Neuronal stem cell (in vitro differentiated cells): ENCODE measurements around the gene HNRNPLL.

Experiments used
- DNase-seq: peaks from one replicate; pipeline ENCODE4 v3.0.0-alpha.2; 2013; ENCODE audit warnings: low spot score
- H2AFZ ChIP-seq: one replicate; pipeline ENCODE4 v1.6.1; 2013; ENCODE audit warnings: mild to moderate bottlenecking, low read length, inconsistent platforms
- H2AK5ac ChIP-seq: 2 replicates; pipeline ENCODE4 v1.6.1; 2013; ENCODE audit warnings: low read depth, mild to moderate bottlenecking, inconsistent platforms, low read length, moderate library complexity, mixed read lengths
- H2BK120ac ChIP-seq: 2 replicates; pipeline ENCODE4 v1.6.1; 2013; ENCODE audit warnings: low read depth, mild to moderate bottlenecking, inconsistent platforms, low read length, moderate library complexity, mixed read lengths
- H2BK12ac ChIP-seq: one replicate; pipeline ENCODE4 v1.6.1; 2013; ENCODE audit warnings: low read length, inconsistent platforms
- H2BK15ac ChIP-seq: 2 replicates; pipeline ENCODE4 v1.6.1; 2013; ENCODE audit warnings: mild to moderate bottlenecking, low read length, inconsistent platforms, mixed read lengths
- H2BK5ac ChIP-seq: one replicate; pipeline ENCODE4 v1.6.1; 2013; ENCODE audit warnings: inconsistent platforms, mild to moderate bottlenecking, low read length, moderate library complexity
- H3K14ac ChIP-seq: one replicate; pipeline ENCODE4 v1.6.1; 2013; ENCODE audit warnings: low read length, inconsistent platforms
- H3K18ac ChIP-seq: 2 replicates; pipeline ENCODE4 v1.6.1; 2013; ENCODE audit warnings: low read length, inconsistent platforms
- H3K23ac ChIP-seq: 2 replicates; pipeline ENCODE4 v1.6.1; 2013; ENCODE audit warnings: low read depth, mild to moderate bottlenecking, mixed read lengths, low read length, inconsistent platforms; ENCODE audit not compliant: poor library complexity
- H3K27ac ChIP-seq: replicated peaks from 3 replicates; pipeline ENCODE4 v1.5.1; 2013; ENCODE audit warnings: low read length, inconsistent platforms
- H3K27me3 ChIP-seq, 3 experiments: 2 replicates each; pipeline ENCODE4 v1.6.1; 2013; ENCODE audit warnings: low read length in 3 of 3, mild to moderate bottlenecking in 2 of 3, inconsistent platforms in 1 of 3, low read depth in 1 of 3, mixed read lengths in 1 of 3, moderate library complexity in 1 of 3; ENCODE audit not compliant: control insufficient read depth in 3 of 3, insufficient read depth in 3 of 3
- H3K36me3 ChIP-seq, 2 donors: replicated peaks in 1 of 2; 2 replicates each; pipeline ENCODE4 v1.6.1; 2013; ENCODE audit warnings: low read length in 2 of 2; ENCODE audit not compliant: control insufficient read depth in 2 of 2, insufficient read depth in 2 of 2
- H3K4ac ChIP-seq: 2 replicates; pipeline ENCODE4 v1.6.1; 2013; ENCODE audit warnings: inconsistent platforms, mild to moderate bottlenecking, low read length, moderate library complexity
- H3K4me1 ChIP-seq, 2 donors: 1 replicate in 1 of 2; 2 replicates in 1 of 2; pipeline ENCODE4 v1.6.1; 2013; ENCODE audit warnings: low read length in 2 of 2, low read depth in 1 of 2; ENCODE audit not compliant: control insufficient read depth in 2 of 2, insufficient read depth in 1 of 2
- H3K4me2 ChIP-seq: one replicate; pipeline ENCODE4 v1.6.1; 2013; ENCODE audit warnings: mild to moderate bottlenecking, low read length, inconsistent platforms; ENCODE audit not compliant: insufficient read depth, poor library complexity, severe bottlenecking
- H3K4me3 ChIP-seq, 2 donors: 2 replicates each; pipeline ENCODE4 v1.5.1; 2013; ENCODE audit warnings: low read length in 2 of 2, mild to moderate bottlenecking in 2 of 2, inconsistent platforms in 1 of 2, moderate library complexity in 1 of 2
- H3K79me1 ChIP-seq: one replicate; pipeline ENCODE4 v1.6.1; 2013; ENCODE audit warnings: low read depth, mild to moderate bottlenecking, inconsistent platforms, low read length, moderate library complexity
- H3K9ac ChIP-seq: one replicate; pipeline ENCODE4 v1.6.1; 2013; ENCODE audit warnings: mild to moderate bottlenecking, low read depth, low read length, inconsistent platforms; ENCODE audit not compliant: poor library complexity
- H3K9me3 ChIP-seq, 2 donors: replicated peaks in 1 of 2; 2 replicates each; pipeline versions ENCODE3 to v1.6.1; 2013; ENCODE audit warnings: low read length in 2 of 2, mild to moderate bottlenecking in 2 of 2, inconsistent platforms in 1 of 2, low read depth in 1 of 2, mixed read lengths in 1 of 2, moderate library complexity in 1 of 2; ENCODE audit not compliant: control insufficient read depth in 2 of 2, insufficient read depth in 1 of 2
- H4K8ac ChIP-seq: one replicate; pipeline ENCODE4 v1.6.1; 2013; ENCODE audit warnings: low read depth, mild to moderate bottlenecking, inconsistent platforms, low read length, moderate library complexity
- H4K91ac ChIP-seq: one replicate; pipeline ENCODE4 v1.6.1; 2013; ENCODE audit warnings: low read length, low read depth, mild to moderate bottlenecking, inconsistent platforms; ENCODE audit not compliant: poor library complexity
- WGBS, 2 donors: extraction: QIAGEN DNeasy Blood & Tissue Kit; methylation state at CpG; one replicate each; pipeline ENCODE4 v1.1.7; 2013; ENCODE audit warnings: missing lambda C conversion rate in 2 of 2, mixed read lengths in 1 of 2; ENCODE audit not compliant: insufficient read length in 2 of 2, insufficient replicate concordance in 1 of 2; ENCODE audit errors: extremely low coverage in 2 of 2; 5-methylcytosine and 5-hydroxymethylcytosine counted together

Gene HNRNPLL

GRCh38 chr2:38516122-38516521 lies 86.6 kb downstream of the HNRNPLL start:
- Histone ChIP-seq H3K27me3 (peaks cover 0 to 6% (median 0%) of the 10 kb centered on the region in 3 experiments), H2BK15ac (no peak overlapping the region), H3K79me1 (no peaks in the 10 kb centered on the region), H3K4me1 (no peaks in the 10 kb centered on the region), H4K8ac (no peak overlapping the region), H4K91ac (no peak overlapping the region), H3K23ac (no peak overlapping the region), H2BK12ac (no peak overlapping the region), H3K14ac (no peak overlapping the region), H3K4me2 (no peak overlapping the region), H3K9me3 (no peaks in the 10 kb centered on the region), H3K36me3 (no peaks in the 10 kb centered on the region), H3K27ac (no peak overlapping the region), H3K4ac (no peak overlapping the region), H2BK5ac (no peak overlapping the region), H3K9ac (no peak overlapping the region), H2BK120ac (no peak overlapping the region), H3K4me3 (no peak overlapping the region), H3K18ac (no peak overlapping the region), H2AK5ac (no peak overlapping the region), H2AFZ (no peak overlapping the region)
- WGBS, 2 donors, result no CpG with 5 or more reads among the region's 3 CpGs
- DNase-seq, result no peak

- Histone ChIP-seq H3K4me3 (no peak overlapping the region), H3K14ac (no peak overlapping the region), H3K23ac (no peak overlapping the region), H3K27me3 (peaks cover 0 to 4% (median 0%) of the 10 kb centered on the region in 3 experiments), H2BK12ac (no peak overlapping the region), H3K79me1 (no peaks in the 10 kb centered on the region), H2AFZ (peak overlapping the region; percentile 40), H2AK5ac (no peak overlapping the region), H2BK120ac (no peak overlapping the region), H3K27ac (no peak overlapping the region), H3K18ac (peak overlapping the region; percentile 30), H2BK15ac (no peak overlapping the region), H4K91ac (no peak overlapping the region), H3K9ac (no peak overlapping the region), H3K9me3 (no peaks in the 10 kb centered on the region), H4K8ac (no peak overlapping the region), H3K4ac (no peak overlapping the region), H2BK5ac (no peak overlapping the region), H3K4me1 (no peaks in the 10 kb centered on the region), H3K36me3 (no peaks in the 10 kb centered on the region), H3K4me2 (no peak overlapping the region)
- no CpG with 5 or more reads among the region's 26 CpGs for WGBS, 2 donors
- DNase-seq, result no peak
Observed at GRCh38 chr2:38515155-38516074, 87.3 kb downstream of the HNRNPLL start.

GRCh38 chr2:38514603-38515154 lies 88.0 kb downstream of the HNRNPLL start:
- Histone ChIP-seq H3K9me3 (no peaks in the 10 kb centered on the region), H3K27ac (no peak overlapping the region), H3K4me3 (no peak overlapping the region)

GRCh38 chr2:38512211-38512610 lies 90.5 kb downstream of the HNRNPLL start:
- no peak overlapping the region for H2AFZ ChIP-seq
- no peak overlapping the region for H2BK15ac ChIP-seq
- no peak overlapping the region for H4K91ac ChIP-seq
- H3K9me3 ChIP-seq, result no peaks in the 10 kb centered on the region
- H3K27ac ChIP-seq, result no peak overlapping the region
- H3K27me3 ChIP-seq, result peaks cover 0 to 6% (median 0%) of the 10 kb centered on the region in 3 experiments
- no peak overlapping the region for H2BK12ac ChIP-seq
- no peaks in the 10 kb centered on the region for H3K79me1 ChIP-seq
- no peak overlapping the region for H3K9ac ChIP-seq
- no peak overlapping the region for H2BK120ac ChIP-seq
- DNase-seq, result no peak
- no peaks in the 10 kb centered on the region for H3K4me1 ChIP-seq
- no peak overlapping the region for H2BK5ac ChIP-seq
- WGBS, 2 donors, result no CpG with 5 or more reads among the region's 3 CpGs
- H3K4me2 ChIP-seq, result no peak overlapping the region
- H3K36me3 ChIP-seq, result no peaks in the 10 kb centered on the region
- no peak overlapping the region for H2AK5ac ChIP-seq
- H4K8ac ChIP-seq, result no peak overlapping the region
- H3K18ac ChIP-seq, result no peak overlapping the region
- no peak overlapping the region for H3K4me3 ChIP-seq
- no peak overlapping the region for H3K23ac ChIP-seq
- no peak overlapping the region for H3K14ac ChIP-seq
- H3K4ac ChIP-seq, result no peak overlapping the region

More at GRCh38 chr2:38514603-38515154, 88.0 kb downstream of the HNRNPLL start:
- Histone ChIP-seq H2BK15ac (no peak overlapping the region), H4K8ac (no peak overlapping the region), H3K4me1 (no peaks in the 10 kb centered on the region), H2AFZ (no peak overlapping the region), H2AK5ac (no peak overlapping the region), H2BK5ac (no peak overlapping the region), H3K4me2 (no peak overlapping the region), H3K18ac (no peak overlapping the region), H4K91ac (no peak overlapping the region), H3K14ac (no peak overlapping the region), H3K79me1 (no peaks in the 10 kb centered on the region), H3K36me3 (no peaks in the 10 kb centered on the region), H3K27me3 (peaks cover 0 to 4% (median 0%) of the 10 kb centered on the region in 3 experiments), H2BK12ac (no peak overlapping the region), H3K4ac (no peak overlapping the region), H3K9ac (no peak overlapping the region), H2BK120ac (no peak overlapping the region), H3K23ac (no peak overlapping the region)
- WGBS, 2 donors, result no CpG with 5 or more reads among the region's 3 CpGs
- DNase-seq, result no peak
